Neural progenitor cell (in vitro differentiated cells): ENCODE results near the gene PPM1A. TPM values are rescaled to one million over a fixed set of nuclear protein-coding genes. Genes with fewer than 3 reads are reported as not detected.

Experiments
- DNase-seq: peaks from one replicate; pipeline ENCODE4 v3.0.0-alpha.2; 2016; ENCODE audit warnings: low spot score
- H2AFZ ChIP-seq: fragments of 200-600 bp; sonication (generic); replicated peaks from 2 replicates; pipeline ENCODE4 v1.6.1; 2016; ENCODE audit warnings: antibody characterized with exemption
- H3F3A ChIP-seq: fragments of 200-600 bp; sonication (generic); 2 replicates; pipeline ENCODE4 v1.6.1; 2016; ENCODE audit warnings: antibody characterized with exemption, low read depth
- H3K27ac ChIP-seq: fragments of 200-600 bp; sonication (generic); 2 replicates; pipeline ENCODE4 v1.5.1; 2016; ENCODE audit warnings: mild to moderate bottlenecking
- H3K27me3 ChIP-seq: fragments of 200-600 bp; sonication (generic); 2 replicates; pipeline ENCODE4 v1.6.1; 2016; ENCODE audit warnings: mild to moderate bottlenecking, moderate library complexity
- H3K36me3 ChIP-seq: fragments of 200-600 bp; sonication (generic); 2 replicates; pipeline ENCODE4 v1.5.1; 2016
- H3K4me1 ChIP-seq: fragments of 200-600 bp; sonication (generic); 2 replicates; pipeline ENCODE4 v1.6.1; 2016; ENCODE audit warnings: mixed run types
- H3K4me2 ChIP-seq: fragments of 200-600 bp; sonication (generic); 2 replicates; pipeline ENCODE4 v1.6.1; 2016
- H3K4me3 ChIP-seq: fragments of 200-600 bp; sonication (generic); 2 replicates; pipeline ENCODE4 v1.5.1; 2016
- H3K79me2 ChIP-seq: fragments of 200-600 bp; sonication (generic); 2 replicates; pipeline ENCODE4 v1.6.1; 2016; ENCODE audit warnings: low read depth
- H3K9ac ChIP-seq: fragments of 200-600 bp; sonication (generic); 2 replicates; pipeline ENCODE4 v1.6.1; 2016
- H3K9me3 ChIP-seq: fragments of 200-600 bp; sonication (generic); 2 replicates; pipeline ENCODE4 v1.5.1; 2016; ENCODE audit warnings: low read depth
- H4K20me1 ChIP-seq: fragments of 200-600 bp; sonication (generic); 2 replicates; pipeline ENCODE4 v1.6.1; 2016; ENCODE audit warnings: low read depth
- H3K27ac Mint-ChIP-seq: 3 replicates; pipeline ENCODE4 v1.8.0; 2021; ENCODE audit warnings: mixed read lengths
- H3K27me3 Mint-ChIP-seq: 2 replicates; pipeline ENCODE4 v1.8.0; 2022; ENCODE audit warnings: low read depth, mild to moderate bottlenecking, inconsistent platforms, moderate library complexity, mixed read lengths; ENCODE audit not compliant: insufficient read depth
- H3K36me3 Mint-ChIP-seq: 3 replicates; pipeline ENCODE4 v1.8.0; 2021; ENCODE audit warnings: mixed read lengths
- H3K4me1 Mint-ChIP-seq: 3 replicates; pipeline ENCODE4 v1.8.0; 2021; ENCODE audit warnings: mixed read lengths
- H3K4me3 Mint-ChIP-seq: 3 replicates; pipeline ENCODE4 v1.8.0; 2021; ENCODE audit warnings: mild to moderate bottlenecking, moderate library complexity, mixed read lengths
- H3K9me3 Mint-ChIP-seq: 3 replicates; pipeline ENCODE4 v1.8.0; 2020; ENCODE audit warnings: mixed read lengths
- EZH2 ChIP-seq: fragments of 200-600 bp; sonication (generic); IDR thresholded peaks from 2 replicates; pipeline ENCODE4 v1.6.1; 2017; ENCODE audit warnings: antibody characterized with exemption, mild to moderate bottlenecking, moderate library complexity
- EZH2phosphoT487 ChIP-seq: fragments of 200-600 bp; sonication (generic); IDR thresholded peaks from 2 replicates; pipeline ENCODE4 v1.6.1; 2017; ENCODE audit warnings: antibody characterized with exemption
- total RNA-seq: library from RNA; depleted of rRNA; stranded (reverse); fragments of >200 nt; gene quantifications from 2 replicates; pipeline ENCODE4 v1.2.3, GENCODE V29; 2015; ENCODE audit warnings: low replicate concordance
- TF ChIP-seq, protein P1 (sequence below): fragments of 200-600 bp; sonication (generic); IDR thresholded peaks from 2 replicates; pipeline ENCODE4 v1.5.1; 2017; ENCODE audit warnings: antibody characterized with exemption, mild to moderate bottlenecking

Gene PPM1A
- total RNA-seq, 1 donor from 2014 or later, result 55.0 TPM

GRCh38 chr14:60348211-60348610 lies 99.2 kb downstream of the PPM1A start:
- Mint-ChIP-seq H3K4me1 (peaks cover 33% of the 10 kb centered on the region), H3K27me3 (peaks cover 7% of the 10 kb centered on the region), H3K27ac (no peak overlapping the region), H3K4me3 (no peak overlapping the region), H3K9me3 (peaks cover 3% of the 10 kb centered on the region), H3K36me3 (no peaks in the 10 kb centered on the region)
- TF ChIP-seq EZH2phosphoT487 (no peak), EZH2 (no peak)
- TF ChIP-seq, protein P1, sequence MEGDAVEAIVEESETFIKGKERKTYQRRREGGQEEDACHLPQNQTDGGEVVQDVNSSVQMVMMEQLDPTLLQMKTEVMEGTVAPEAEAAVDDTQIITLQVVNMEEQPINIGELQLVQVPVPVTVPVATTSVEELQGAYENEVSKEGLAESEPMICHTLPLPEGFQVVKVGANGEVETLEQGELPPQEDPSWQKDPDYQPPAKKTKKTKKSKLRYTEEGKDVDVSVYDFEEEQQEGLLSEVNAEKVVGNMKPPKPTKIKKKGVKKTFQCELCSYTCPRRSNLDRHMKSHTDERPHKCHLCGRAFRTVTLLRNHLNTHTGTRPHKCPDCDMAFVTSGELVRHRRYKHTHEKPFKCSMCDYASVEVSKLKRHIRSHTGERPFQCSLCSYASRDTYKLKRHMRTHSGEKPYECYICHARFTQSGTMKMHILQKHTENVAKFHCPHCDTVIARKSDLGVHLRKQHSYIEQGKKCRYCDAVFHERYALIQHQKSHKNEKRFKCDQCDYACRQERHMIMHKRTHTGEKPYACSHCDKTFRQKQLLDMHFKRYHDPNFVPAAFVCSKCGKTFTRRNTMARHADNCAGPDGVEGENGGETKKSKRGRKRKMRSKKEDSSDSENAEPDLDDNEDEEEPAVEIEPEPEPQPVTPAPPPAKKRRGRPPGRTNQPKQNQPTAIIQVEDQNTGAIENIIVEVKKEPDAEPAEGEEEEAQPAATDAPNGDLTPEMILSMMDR, result no peak
- Histone ChIP-seq H4K20me1 (no peaks in the 10 kb centered on the region), H3K27ac (peak overlapping the region; percentile 59), H3K79me2 (no peaks in the 10 kb centered on the region), H3F3A (peaks cover 42% of the 10 kb centered on the region), H3K4me2 (peak overlapping the region; percentile 43), H3K4me1 (peaks cover 73% of the 10 kb centered on the region), H3K9ac (no peak overlapping the region), H3K27me3 (no peaks in the 10 kb centered on the region), H3K4me3 (peak overlapping the region; percentile 5), H3K9me3 (no peaks in the 10 kb centered on the region), H3K36me3 (no peaks in the 10 kb centered on the region), H2AFZ (no peak overlapping the region)
- peak; percentile 38 for DNase-seq

Other genes with a start within 250 kb of the PPM1A start
- 91.0 and 172 TPM in 2 replicates for gene PCNX4, start 157.3 kb upstream of the PPM1A start, total RNA-seq
- gene DHRS7, start 83.8 kb upstream of the PPM1A start, total RNA-seq, result 32.2 and 47.8 TPM in 2 replicates
- 3.0 and 6.2 TPM in 2 replicates for gene C14orf39, start 236.8 kb downstream of the PPM1A start, total RNA-seq